H9 (cell line): ENCODE measurements around the gene TMEM59. TPM values are rescaled to one million over a fixed set of nuclear protein-coding genes. Genes with fewer than 3 reads are reported as not detected.
"Not testable (repeated sequence)": the region's sequence is repeated elsewhere in the genome, so short reads cannot be mapped to it uniquely, and the experiment has no call there.

Experiments used
- DNase-seq: peaks from one replicate; pipeline ENCODE4 v3.0.0-alpha.2; 2017
- H2AFZ ChIP-seq: one replicate; pipeline ENCODE4 v1.6.1; 2013; ENCODE audit warnings: mild to moderate bottlenecking, low read length, control low read depth, moderate library complexity
- H2AK5ac ChIP-seq: 2 replicates; pipeline ENCODE4 v1.6.1; 2013; ENCODE audit warnings: low read length, control low read depth, mixed read lengths; ENCODE audit not compliant: insufficient read length
- H2BK120ac ChIP-seq: one replicate; pipeline ENCODE4 v1.6.1; 2013; ENCODE audit warnings: low read depth, mild to moderate bottlenecking, low read length, control low read depth, inconsistent platforms; ENCODE audit not compliant: poor library complexity, severe bottlenecking
- H2BK12ac ChIP-seq: 2 replicates; pipeline ENCODE4 v1.6.1; 2013; ENCODE audit warnings: low read length, control low read depth, mixed read lengths, low read depth; ENCODE audit not compliant: insufficient read length
- H2BK15ac ChIP-seq: 2 replicates; pipeline ENCODE4 v1.6.1; 2013; ENCODE audit warnings: low read depth, low read length, control low read depth
- H2BK20ac ChIP-seq: one replicate; pipeline ENCODE4 v1.6.1; 2013; ENCODE audit warnings: low read depth, mild to moderate bottlenecking, low read length, control low read depth, inconsistent platforms; ENCODE audit not compliant: poor library complexity, severe bottlenecking
- H2BK5ac ChIP-seq: 2 replicates; pipeline ENCODE4 v1.6.1; 2013; ENCODE audit warnings: low read length, control low read depth, mixed read lengths; ENCODE audit not compliant: insufficient read length
- H3K14ac ChIP-seq: 2 replicates; pipeline ENCODE4 v1.6.1; 2013; ENCODE audit warnings: low read length, control low read depth; ENCODE audit not compliant: insufficient read depth
- H3K18ac ChIP-seq: 2 replicates; pipeline ENCODE4 v1.6.1; 2013; ENCODE audit warnings: low read depth, mild to moderate bottlenecking, mixed read lengths, low read length, control low read depth; ENCODE audit not compliant: insufficient read length
- H3K23ac ChIP-seq: 2 replicates; pipeline ENCODE4 v1.6.1; 2013; ENCODE audit warnings: low read length, control low read depth, mixed read lengths, low read depth; ENCODE audit not compliant: insufficient read length
- H3K23me2 ChIP-seq: 2 replicates; pipeline ENCODE4 v1.6.1; 2013; ENCODE audit warnings: low read depth, mild to moderate bottlenecking, mixed read lengths, low read length, control low read depth; ENCODE audit not compliant: insufficient read length, poor library complexity, severe bottlenecking
- H3K27ac ChIP-seq: 2 replicates; pipeline ENCODE4 v1.5.1; 2013; ENCODE audit warnings: low read length, control low read depth, mixed read lengths, low read depth; ENCODE audit not compliant: insufficient read length
- H3K27me3 ChIP-seq: 2 replicates; pipeline ENCODE4 v1.6.1; 2013; ENCODE audit warnings: low read length, control low read depth, inconsistent platforms; ENCODE audit not compliant: insufficient read depth
- H3K4ac ChIP-seq: 2 replicates; pipeline ENCODE4 v1.6.1; 2013; ENCODE audit warnings: low read depth, mild to moderate bottlenecking, control low read depth, inconsistent platforms, low read length, moderate library complexity
- H3K4me1 ChIP-seq: 2 replicates; pipeline ENCODE4 v1.6.1; 2013; ENCODE audit warnings: low read length, control low read depth, inconsistent platforms; ENCODE audit not compliant: insufficient read depth
- H3K4me2 ChIP-seq: 2 replicates; pipeline ENCODE4 v1.6.1; 2013; ENCODE audit warnings: low read length, control low read depth, mixed read lengths; ENCODE audit not compliant: insufficient read length, insufficient read depth
- H3K56ac ChIP-seq: 2 replicates; pipeline ENCODE4 v1.6.1; 2013; ENCODE audit warnings: low read depth, mild to moderate bottlenecking, mixed read lengths, low read length, control low read depth; ENCODE audit not compliant: insufficient read length
- H3K79me1 ChIP-seq: 2 replicates; pipeline ENCODE4 v1.6.1; 2013; ENCODE audit warnings: low read depth, mild to moderate bottlenecking, moderate library complexity, low read length, control low read depth, inconsistent platforms; ENCODE audit not compliant: insufficient read depth, poor library complexity, severe bottlenecking
- H3K79me2 ChIP-seq: 2 replicates; pipeline ENCODE4 v1.6.1; 2013; ENCODE audit warnings: low read length, control low read depth, inconsistent platforms; ENCODE audit not compliant: insufficient read depth
- H3K9ac ChIP-seq: 2 replicates; pipeline ENCODE4 v1.6.1; 2013; ENCODE audit warnings: low read length, control low read depth, mixed read lengths; ENCODE audit not compliant: insufficient read length; ENCODE audit errors: extremely low read depth
- H3K9me3 ChIP-seq: one replicate; pipeline ENCODE4 v1.6.1; 2013; ENCODE audit warnings: low read depth, low read length, inconsistent platforms; ENCODE audit not compliant: control insufficient read depth
- H3T11ph ChIP-seq: one replicate; pipeline ENCODE4 v1.6.1; 2013; ENCODE audit warnings: mild to moderate bottlenecking, low read length, control low read depth, inconsistent platforms
- H4K20me1 ChIP-seq: one replicate; pipeline ENCODE4 v1.6.1; 2013; ENCODE audit not compliant: control insufficient read depth, insufficient read length, insufficient read depth
- H4K5ac ChIP-seq: 2 replicates; pipeline ENCODE4 v1.6.1; 2013; ENCODE audit warnings: low read depth, mild to moderate bottlenecking, mixed read lengths, low read length, control low read depth; ENCODE audit not compliant: insufficient read length
- H4K8ac ChIP-seq: replicated peaks from 2 replicates; pipeline ENCODE4 v1.6.1; 2013; ENCODE audit warnings: low read length, control low read depth, mixed read lengths, low read depth; ENCODE audit not compliant: insufficient read length
- H4K91ac ChIP-seq: 2 replicates; pipeline ENCODE4 v1.6.1; 2013; ENCODE audit warnings: low read depth, mild to moderate bottlenecking, moderate library complexity, mixed read lengths, low read length, control low read depth; ENCODE audit not compliant: insufficient read length
- H3K27ac Mint-ChIP-seq, 3 experiments: 2 replicates in 2 of 3; 3 replicates in 1 of 3; pipeline ENCODE4 v1.8.0; 2020 to 2021; ENCODE audit warnings: mixed read lengths in 3 of 3, mild to moderate bottlenecking in 1 of 3, moderate library complexity in 1 of 3
- H3K27me3 Mint-ChIP-seq: 2 replicates; pipeline ENCODE4 v1.8.0; 2021; ENCODE audit warnings: low read depth, mild to moderate bottlenecking, moderate library complexity, mixed read lengths
- H3K36me3 Mint-ChIP-seq, 3 experiments: 2 replicates in 2 of 3; 3 replicates in 1 of 3; pipeline ENCODE4 v1.8.0; 2020 to 2021; ENCODE audit warnings: low read depth in 3 of 3, mixed read lengths in 3 of 3; ENCODE audit not compliant: insufficient read depth in 1 of 3
- H3K4me1 Mint-ChIP-seq, 2 experiments: 2 replicates each; pipeline ENCODE4 v1.8.0; 2020; ENCODE audit warnings: mixed read lengths in 2 of 2
- H3K4me3 Mint-ChIP-seq, 2 experiments: 2 replicates in 1 of 2; 3 replicates in 1 of 2; pipeline ENCODE4 v1.8.0; 2020 to 2021; ENCODE audit warnings: mild to moderate bottlenecking in 2 of 2, mixed read lengths in 2 of 2, moderate library complexity in 1 of 2
- H3K9me3 Mint-ChIP-seq, 2 experiments: 2 replicates in 1 of 2; 3 replicates in 1 of 2; pipeline ENCODE4 v1.8.0; 2020; ENCODE audit warnings: mild to moderate bottlenecking in 2 of 2, mixed read lengths in 2 of 2, moderate library complexity in 1 of 2
- CTCF ChIP-seq: fragments of 200-600 bp; sonication (generic); conservative IDR thresholded peaks from 3 replicates; pipeline ENCODE4 v1.8.0; 2021; ENCODE audit warnings: antibody characterized with exemption, mild to moderate bottlenecking
- WGBS: extraction: QIAGEN DNeasy Blood & Tissue Kit; methylation state at CpG from one replicate; pipeline ENCODE4 v1.1.7; 2013; ENCODE audit warnings: missing lambda C conversion rate, low lambda C conversion rate, mixed read lengths; ENCODE audit not compliant: insufficient read length; ENCODE audit errors: extremely low coverage; 5-methylcytosine and 5-hydroxymethylcytosine counted together
- total RNA-seq: library from RNA; stranded (reverse); gene quantifications from 2 replicates; pipeline ENCODE4 v1.2.1, GENCODE V29; 2021

TMEM59 gene
- total RNA-seq, 1 experiment from 2014 or later, result 111 TPM

GRCh38 chr1:53995683-53996082 lies 57.3 kb downstream of the TMEM59 start:
- no peaks in the 10 kb centered on the region for H3K36me3 Mint-ChIP-seq

GRCh38 chr1:53994516-53994915 lies 58.5 kb downstream of the TMEM59 start:
- H3K9me3 ChIP-seq, H2BK12ac ChIP-seq, H3K23ac ChIP-seq, H3K36me3 Mint-ChIP-seq, H3K27ac ChIP-seq, H2BK15ac ChIP-seq, H2AFZ ChIP-seq, H4K91ac ChIP-seq, H4K8ac ChIP-seq, H3K4me3 Mint-ChIP-seq, H3K18ac ChIP-seq, H4K5ac ChIP-seq, H4K20me1 ChIP-seq, H3K79me2 ChIP-seq, H3K4me2 ChIP-seq, H3K14ac ChIP-seq, H2AK5ac ChIP-seq, H3K4ac ChIP-seq, H3K4me1 ChIP-seq, H3K27me3 ChIP-seq, DNase-seq, H3T11ph ChIP-seq, H3K23me2 ChIP-seq, H3K4me1 Mint-ChIP-seq, H2BK5ac ChIP-seq, H3K79me1 ChIP-seq, H2BK20ac ChIP-seq, H2BK120ac ChIP-seq, H3K27me3 Mint-ChIP-seq, H3K9ac ChIP-seq, H3K9me3 Mint-ChIP-seq, H3K56ac ChIP-seq, H3K27ac Mint-ChIP-seq: not testable (repeated sequence)
- no CpG with 5 or more reads among the region's 2 CpGs for WGBS

More at GRCh38 chr1:53995683-53996082, 57.3 kb downstream of the TMEM59 start:
- no peak overlapping the region for H3K4me3 Mint-ChIP-seq
- no CpG with 5 or more reads among the region's 1 CpG for WGBS
- no peaks in the 10 kb centered on the region for H3K9me3 ChIP-seq
- no peaks in the 10 kb centered on the region for H3K79me2 ChIP-seq
- no peak overlapping the region for H3K23ac ChIP-seq
- H3K27me3 ChIP-seq, result no peaks in the 10 kb centered on the region
- H3K4ac ChIP-seq, result no peak overlapping the region
- no peaks in the 10 kb centered on the region for H4K20me1 ChIP-seq
- H3K56ac ChIP-seq, result no peak overlapping the region
- H3K27me3 Mint-ChIP-seq, result peaks cover 8% of the 10 kb centered on the region; the same call in 1 of the 2 replicates
- no peak overlapping the region for H4K5ac ChIP-seq
- no peaks in the 10 kb centered on the region for H3K4me1 ChIP-seq
- no peak overlapping the region for H3K18ac ChIP-seq
- H3K4me2 ChIP-seq, result no peak overlapping the region
- no peak overlapping the region for H4K8ac ChIP-seq
- H2BK15ac ChIP-seq, result no peak overlapping the region
- no peak for DNase-seq
- H2BK120ac ChIP-seq, result no peak overlapping the region
- H2BK20ac ChIP-seq, result no peak overlapping the region
- H4K91ac ChIP-seq, result no peak overlapping the region
- H2BK12ac ChIP-seq, result no peak overlapping the region
- no peak for TF ChIP-seq CTCF
- H3K79me1 ChIP-seq, result no peaks in the 10 kb centered on the region
- no peak overlapping the region for H2BK5ac ChIP-seq
- no peak overlapping the region for H3K14ac ChIP-seq
- H3K9ac ChIP-seq, result no peak overlapping the region
- H3K23me2 ChIP-seq, result no peaks in the 10 kb centered on the region
- H3T11ph ChIP-seq, result no peak overlapping the region
- H2AK5ac ChIP-seq, result no peak overlapping the region
- H3K27ac Mint-ChIP-seq, result no peak overlapping the region; a peak in 1 of 7 replicates
- no peaks in the 10 kb centered on the region for H3K9me3 Mint-ChIP-seq
- no peak overlapping the region for H3K27ac ChIP-seq
- no peaks in the 10 kb centered on the region for H3K4me1 Mint-ChIP-seq
- H2AFZ ChIP-seq, result no peak overlapping the region
